Measurements from ENCODE around the gene C2CD2.

- TF ChIP-seq CTCF (conservative IDR thresholded peaks at IDR 0.05; ENCODE audit: low read depth, low read length) (no peak), EZH2 (IDR thresholded peaks at IDR 0.05; ENCODE audit: low read length, unreplicated experiment) (no peak)
Observed at GRCh38 chr21:41836166-41837015, 117.4 kb downstream of the C2CD2 start.

Measured in PC-3 (cell line).